GM23338 (cell line): ENCODE measurements around the gene HMGCS2. TPM values are rescaled to one million over a fixed set of nuclear protein-coding genes. Genes with fewer than 3 reads are reported as not detected.

Experiments
- ATAC-seq: fragments of 200-7000 bp; cut with Tn5 transposase; 3 replicates; pipeline ENCODE4 v1.9.1; 2020
- DNase-seq: peaks from one replicate; pipeline ENCODE4 v3.0.0-alpha.2; 2015; ENCODE audit warnings: low spot score
- H2AFZ ChIP-seq: fragments of 200-600 bp; sonication (generic); 2 replicates; pipeline ENCODE4 v1.8.0; 2016; ENCODE audit warnings: antibody characterized with exemption, mild to moderate bottlenecking, moderate library complexity
- H3F3A ChIP-seq: fragments of 200-600 bp; sonication (generic); replicated peaks from 2 replicates; pipeline ENCODE4 v1.8.0; 2017; ENCODE audit warnings: antibody characterized with exemption, mixed run types, low read depth
- H3K27ac ChIP-seq: fragments of 200-600 bp; sonication (generic); 2 replicates; pipeline ENCODE4 v1.6.1; 2016; ENCODE audit warnings: low read depth
- H3K27me3 ChIP-seq: fragments of 200-600 bp; sonication (generic); 2 replicates; pipeline ENCODE4 v1.8.0; 2016; ENCODE audit warnings: mild to moderate bottlenecking, mixed run types, moderate library complexity; ENCODE audit not compliant: insufficient read depth
- H3K36me3 ChIP-seq: fragments of 200-600 bp; sonication (generic); 2 replicates; pipeline ENCODE4 v1.8.0; 2016; ENCODE audit warnings: mild to moderate bottlenecking; ENCODE audit not compliant: insufficient read depth
- H3K4me1 ChIP-seq: fragments of 200-600 bp; sonication (generic); 2 replicates; pipeline ENCODE4 v1.8.0; 2016; ENCODE audit warnings: mild to moderate bottlenecking, moderate library complexity; ENCODE audit not compliant: insufficient read depth
- H3K4me2 ChIP-seq: fragments of 200-600 bp; sonication (generic); 2 replicates; pipeline ENCODE4 v1.7.1; 2017; ENCODE audit warnings: mixed run types
- H3K4me3 ChIP-seq: fragments of 200-600 bp; sonication (generic); 2 replicates; pipeline ENCODE4 v1.6.1; 2016; ENCODE audit warnings: mixed run types
- H3K79me2 ChIP-seq: fragments of 200-600 bp; sonication (generic); replicated peaks from 2 replicates; pipeline ENCODE4 v1.8.0; 2017; ENCODE audit warnings: mild to moderate bottlenecking; ENCODE audit not compliant: insufficient read depth
- H3K9me2 ChIP-seq: fragments of 200-600 bp; sonication (generic); 2 replicates; pipeline ENCODE4 v1.8.0; 2017; ENCODE audit not compliant: insufficient read depth
- H4K20me1 ChIP-seq: fragments of 200-600 bp; sonication (generic); replicated peaks from 2 replicates; pipeline ENCODE4 v1.8.0; 2017; ENCODE audit warnings: mild to moderate bottlenecking; ENCODE audit not compliant: insufficient read depth
- H3K27ac Mint-ChIP-seq: 2 replicates; pipeline ENCODE4 v1.8.0; 2020; ENCODE audit warnings: inconsistent platforms, mild to moderate bottlenecking, moderate library complexity, mixed read lengths
- H3K27me3 Mint-ChIP-seq: 3 replicates; pipeline ENCODE4 v1.8.0; 2022; ENCODE audit warnings: low read depth, mild to moderate bottlenecking, moderate library complexity, mixed read lengths, inconsistent platforms; ENCODE audit not compliant: insufficient read depth, poor library complexity
- H3K36me3 Mint-ChIP-seq: 3 replicates; pipeline ENCODE4 v1.8.0; 2021; ENCODE audit warnings: low read depth, mild to moderate bottlenecking, inconsistent platforms, moderate library complexity, mixed read lengths
- H3K4me1 Mint-ChIP-seq: 3 replicates; pipeline ENCODE4 v1.8.0; 2020; ENCODE audit warnings: mild to moderate bottlenecking, inconsistent platforms, mixed read lengths
- H3K4me3 Mint-ChIP-seq: 3 replicates; pipeline ENCODE4 v1.8.0; 2021; ENCODE audit warnings: moderate library complexity, mild to moderate bottlenecking, inconsistent platforms, mixed read lengths
- H3K9me3 Mint-ChIP-seq: 3 replicates; pipeline ENCODE4 v1.8.0; 2020; ENCODE audit warnings: moderate library complexity, mild to moderate bottlenecking, inconsistent platforms, mixed read lengths
- CREB1 ChIP-seq: fragments of 250-450 bp; sonication (Bioruptor Pico); IDR thresholded peaks from 2 replicates; pipeline ENCODE4 v1.5.0; 2020; ENCODE audit warnings: low read depth, mild to moderate bottlenecking, moderate library complexity
- CTCF ChIP-seq, 2 experiments: fragments of 200-600 bp in 1 of 2; sonication (generic) in 1 of 2; conservative IDR thresholded peaks; 2 replicates each; pipeline versions ENCODE4 v1.5.1 to v1.6.1; 2016 to 2017; ENCODE audit warnings: antibody characterized with exemption in 2 of 2, low read depth in 2 of 2, mild to moderate bottlenecking in 2 of 2, moderate library complexity in 1 of 2
- ETS1 ChIP-seq: IDR thresholded peaks from 2 replicates; pipeline ENCODE4 v1.6.1; 2016; ENCODE audit warnings: antibody characterized with exemption
- EZH2 ChIP-seq: fragments of 200-600 bp; sonication (generic); IDR thresholded peaks from one replicate; pipeline ENCODE4 v1.8.0; 2017; ENCODE audit warnings: antibody characterized with exemption, mild to moderate bottlenecking, low read depth; ENCODE audit not compliant: unreplicated experiment
- EZH2phosphoT487 ChIP-seq: fragments of 200-600 bp; sonication (generic); IDR thresholded peaks from one replicate; pipeline ENCODE4 v1.8.1; 2018; ENCODE audit warnings: antibody characterized with exemption; ENCODE audit not compliant: unreplicated experiment
- JUNB ChIP-seq: IDR thresholded peaks from one replicate; pipeline ENCODE4 v1.6.1; 2016; ENCODE audit warnings: antibody characterized with exemption; ENCODE audit not compliant: unreplicated experiment
- NANOG ChIP-seq: IDR thresholded peaks from 2 replicates; pipeline ENCODE4 v1.6.1; 2016; ENCODE audit warnings: antibody characterized with exemption, borderline replicate concordance
- POLR2AphosphoS5 ChIP-seq: IDR thresholded peaks from 2 replicates; pipeline ENCODE4 v1.6.1; 2016; ENCODE audit warnings: antibody characterized with exemption, low read depth
- REST ChIP-seq: IDR thresholded peaks from one replicate; pipeline ENCODE4 v1.6.1; 2018; ENCODE audit warnings: antibody characterized with exemption; ENCODE audit not compliant: unreplicated experiment
- STAT1 ChIP-seq: IDR thresholded peaks from one replicate; pipeline ENCODE4 v1.6.1; 2016; ENCODE audit warnings: antibody characterized with exemption; ENCODE audit not compliant: unreplicated experiment
- ZNF114 ChIP-seq: fragments of 250-450 bp; sonication (Bioruptor Pico); IDR thresholded peaks from 2 replicates; pipeline ENCODE4 v1.5.0; 2020; ENCODE audit warnings: mild to moderate bottlenecking, moderate library complexity
- ZNF331 ChIP-seq: fragments of 250-450 bp; sonication (Bioruptor Pico); IDR thresholded peaks from 2 replicates; pipeline ENCODE4 v1.5.0; 2020; ENCODE audit warnings: low read depth, mild to moderate bottlenecking, moderate library complexity
- polyA plus RNA-seq: library from polyadenylated mRNA; unstranded; fragments of >200 nt; fragmentation: Nextera tagmentation; extraction: Ambion mirVana; gene quantifications from 2 replicates; pipeline ENCODE4 v1.2.1, GENCODE V29; 2016
- total RNA-seq: library from RNA; depleted of rRNA; stranded (reverse); fragments of >200 nt; shearing (Covaris generic); gene quantifications from 2 replicates; pipeline ENCODE4 v1.2.3, GENCODE V29; 2014

Gene HMGCS2
- total and polyA plus RNA-seq, 2 experiments from 2014 or later: not detected

- Mint-ChIP-seq H3K36me3 (peaks cover 20% of the 10 kb centered on the region), H3K9me3 (no peaks in the 10 kb centered on the region), H3K4me1 (peaks cover 44% of the 10 kb centered on the region), H3K27me3 (peaks cover 15% of the 10 kb centered on the region), H3K27ac (no peak overlapping the region), H3K4me3 (no peak overlapping the region)
- TF ChIP-seq EZH2 (no peak), CREB1 (CRISPR knock-in tag) (no peak)
- 0 out of 2 replicates have a peak overlapping the region, but pooled peaks have one; percentile 32 for H3K4me2 ChIP-seq
- no peak overlapping the region for H3K27ac ChIP-seq
- no peaks in the 10 kb centered on the region for H3K27me3 ChIP-seq
- no peak for DNase-seq
- ATAC-seq: no peak
- no peaks in the 10 kb centered on the region for H3K79me2 ChIP-seq
- 0 out of 2 replicates have a peak, but pooled peaks cover 3% of the 10 kb centered on the region for H3K36me3 ChIP-seq
- H3F3A ChIP-seq: peaks cover 12% of the 10 kb centered on the region
- H3K9me2 ChIP-seq: no peaks in the 10 kb centered on the region; the same call in 1 of the 2 replicates
- H2AFZ ChIP-seq: no peak overlapping the region
- H3K4me3 ChIP-seq: no peak overlapping the region
- H4K20me1 ChIP-seq: no peaks in the 10 kb centered on the region; the same call in 1 of the 2 replicates
- peaks cover 23% of the 10 kb centered on the region for H3K4me1 ChIP-seq
Observed at GRCh38 chr1:119748040-119748439, 20.7 kb downstream of the HMGCS2 start.

- H2AFZ ChIP-seq: no peak overlapping the region
- H3K27ac ChIP-seq: no peak overlapping the region
- no peak overlapping the region for H3K4me3 Mint-ChIP-seq
- H3K9me3 Mint-ChIP-seq: no peaks in the 10 kb centered on the region
- DNase-seq (no peak), ATAC-seq (peak; percentile 31)
- no peak overlapping the region for H3K4me3 ChIP-seq
- H3K27me3 Mint-ChIP-seq: peaks cover 15% of the 10 kb centered on the region
- H3K27ac Mint-ChIP-seq: no peak overlapping the region
- 0 out of 2 replicates have a peak, but pooled peaks cover 3% of the 10 kb centered on the region for H3K36me3 ChIP-seq
- no peaks in the 10 kb centered on the region for H3K79me2 ChIP-seq
- H3K4me1 ChIP-seq: peaks cover 23% of the 10 kb centered on the region
- peaks cover 44% of the 10 kb centered on the region for H3K4me1 Mint-ChIP-seq
- 0 out of 2 replicates have a peak overlapping the region, but pooled peaks have one; percentile 32 for H3K4me2 ChIP-seq
- H3K36me3 Mint-ChIP-seq: peaks cover 26% of the 10 kb centered on the region
- H3F3A ChIP-seq: peaks cover 18% of the 10 kb centered on the region
- H3K9me2 ChIP-seq: no peaks in the 10 kb centered on the region; the same call in 1 of the 2 replicates
- H3K27me3 ChIP-seq: no peaks in the 10 kb centered on the region
- peaks cover 1% of the 10 kb centered on the region for H4K20me1 ChIP-seq
- no peak for TF ChIP-seq REST
- TF ChIP-seq EZH2: no peak
- TF ChIP-seq JUNB: no peak
- no peak for TF ChIP-seq ZNF331 (CRISPR knock-in tag)
- no peak for TF ChIP-seq ETS1
- TF ChIP-seq STAT1: no peak
- TF ChIP-seq EZH2phosphoT487: no peak
- no peak for TF ChIP-seq ZNF114 (CRISPR knock-in tag)
- no peak for TF ChIP-seq CTCF (conservative IDR thresholded peaks at IDR 0.05; ENCODE audit: low read depth in 2 of 2)
- TF ChIP-seq POLR2AphosphoS5: no peak
- TF ChIP-seq CREB1 (CRISPR knock-in tag): no peak
- no peak for TF ChIP-seq NANOG
Observed at GRCh38 chr1:119747451-119747850, 21.3 kb downstream of the HMGCS2 start.
